Caco-2 (cell line): ENCODE results near the gene MLEC. TPM values are rescaled to one million over a fixed set of nuclear protein-coding genes. Genes with fewer than 3 reads are reported as not detected.

ENCODE experiments used
- BruUV-seq: library from RNA; stranded (reverse); fragments of 400-500 nt; replicated peaks from 2 replicates; lab custom pipeline; 2021; lab: Mats Ljungman, UMichigan
- CTCF ChIA-PET: fragments of 300-600 bp; sonication (Branson Sonifier 250); formaldehyde crosslinking; loops from one replicate; lab custom pipeline; 2022; ENCODE audit warnings: antibody characterized with exemption; lab: Charles Lee
- POLR2A ChIA-PET: fragments of 300-600 bp; sonication (Branson Sonifier 250); formaldehyde crosslinking; loops from one replicate; lab custom pipeline; 2022; ENCODE audit warnings: antibody characterized with exemption; lab: Charles Lee
- DNase-seq, 2 experiments: peaks; one replicate each; pipeline versions ENCODE4 v3.0.0 to v3.0.0-alpha.2; 2020 to 2022
- H3K27me3 ChIP-seq: replicated peaks from 2 replicates; pipeline ENCODE4 v1.6.0; 2011; ENCODE audit warnings: low read length; ENCODE audit not compliant: control insufficient read depth, insufficient read depth
- H3K36me3 ChIP-seq: 2 replicates; pipeline ENCODE4 v1.5.1; 2011; ENCODE audit warnings: low read length; ENCODE audit not compliant: control insufficient read depth, insufficient read depth
- H3K4me1 ChIP-seq: fragments of 250-450 bp; sonication (Bioruptor Pico); 2 replicates; pipeline ENCODE4 v1.5.1; 2020; ENCODE audit warnings: mild to moderate bottlenecking
- H3K4me3 ChIP-seq: 2 replicates; pipeline ENCODE4 v1.5.1; 2011; ENCODE audit warnings: low read depth, mild to moderate bottlenecking, control low read depth, low read length
- H3K9me3 ChIP-seq: fragments of 250-450 bp; sonication (Bioruptor Pico); 2 replicates; pipeline ENCODE4 v1.5.1; 2020; ENCODE audit warnings: mild to moderate bottlenecking, moderate library complexity
- H3K27ac Mint-ChIP-seq: one replicate; pipeline ENCODE4 v1.8.0; 2022; ENCODE audit warnings: mixed read lengths; ENCODE audit not compliant: unreplicated experiment
- H3K27me3 Mint-ChIP-seq: one replicate; pipeline ENCODE4 v1.8.0; 2022; ENCODE audit warnings: mixed read lengths; ENCODE audit not compliant: insufficient read depth, unreplicated experiment
- H3K36me3 Mint-ChIP-seq: one replicate; pipeline ENCODE4 v1.8.0; 2022; ENCODE audit warnings: mild to moderate bottlenecking, mixed read lengths; ENCODE audit not compliant: insufficient read depth, unreplicated experiment
- H3K4me1 Mint-ChIP-seq: one replicate; pipeline ENCODE4 v1.8.0; 2022; ENCODE audit warnings: low read depth, mixed read lengths; ENCODE audit not compliant: unreplicated experiment
- H3K4me3 Mint-ChIP-seq: one replicate; pipeline ENCODE4 v1.8.0; 2022; ENCODE audit warnings: mild to moderate bottlenecking, moderate library complexity, mixed read lengths; ENCODE audit not compliant: unreplicated experiment
- H3K9me3 Mint-ChIP-seq: one replicate; pipeline ENCODE4 v1.8.0; 2022; ENCODE audit warnings: mixed read lengths; ENCODE audit not compliant: unreplicated experiment
- CTCF ChIP-seq, 2 experiments: fragments of 200-600 bp in 1 of 2; IDR thresholded peaks; 1 replicate in 1 of 2; 2 replicates in 1 of 2; pipeline versions ENCODE4 v1.5.1 to v1.8.0; 2011 to 2022; ENCODE audit warnings: antibody characterized with exemption in 1 of 2, control low read depth in 1 of 2, inconsistent platforms in 1 of 2, low read depth in 1 of 2, low read length in 1 of 2, mild to moderate bottlenecking in 1 of 2, moderate library complexity in 1 of 2; ENCODE audit not compliant: insufficient read depth in 1 of 2, severe bottlenecking in 1 of 2, unreplicated experiment in 1 of 2
- intact Hi-C: fragments of 100-400 bp; cut with micrococcal nuclease; formaldehyde crosslinking; loops from one replicate; pipeline ENCODE4 v1.10.0; 2022; ENCODE audit not compliant: unreplicated experiment
- total RNA-seq: library from RNA; stranded (reverse); gene quantifications from 2 replicates; pipeline ENCODE4 v1.2.3, GENCODE V29; 2022

MLEC gene
- total RNA-seq, 1 experiment from 2014 or later = 150 TPM

GRCh38 chr12:120661432-120661831, 25.5 kb upstream of the MLEC start:
- peaks cover 6% of the 10 kb centered on the region for H3K4me1 Mint-ChIP-seq
- Histone ChIP-seq H3K9me3 (no peaks in the 10 kb centered on the region), H3K36me3 (no peaks in the 10 kb centered on the region), H3K4me3 (no peak overlapping the region), H3K4me1 (no peaks in the 10 kb centered on the region), H3K27me3 (no peaks in the 10 kb centered on the region; the same call in 1 of the 2 replicates)
- H3K27me3 Mint-ChIP-seq = no peaks in the 10 kb centered on the region
- CTCF ChIA-PET = no interaction called here
- H3K9me3 Mint-ChIP-seq = no peaks in the 10 kb centered on the region
- H3K36me3 Mint-ChIP-seq = no peaks in the 10 kb centered on the region
- intact Hi-C loops = no loop called here
- no TSS peak for BruUV-seq
- no peak overlapping the region for H3K27ac Mint-ChIP-seq
- no peak for TF ChIP-seq CTCF (IDR thresholded peaks at IDR 0.05; ENCODE audit: insufficient read depth in 1 of 2, low read depth in 1 of 2, low read length in 1 of 2, severe bottlenecking in 1 of 2, unreplicated experiment in 1 of 2)
- POLR2A ChIA-PET = no interaction called here
- DNase-seq = no peak
- no peak overlapping the region for H3K4me3 Mint-ChIP-seq

- Histone ChIP-seq H3K4me1 (no peaks in the 10 kb centered on the region), H3K27me3 (no peaks in the 10 kb centered on the region; the same call in 1 of the 2 replicates), H3K36me3 (no peaks in the 10 kb centered on the region), H3K9me3 (no peaks in the 10 kb centered on the region), H3K4me3 (no peak overlapping the region)
- no TSS peak for BruUV-seq
- no peaks in the 10 kb centered on the region for H3K27me3 Mint-ChIP-seq
- intact Hi-C loops = no loop called here
- no peak for TF ChIP-seq CTCF (IDR thresholded peaks at IDR 0.05; ENCODE audit: insufficient read depth in 1 of 2, low read depth in 1 of 2, low read length in 1 of 2, severe bottlenecking in 1 of 2, unreplicated experiment in 1 of 2)
- H3K4me1 Mint-ChIP-seq = peaks cover 6% of the 10 kb centered on the region
- no peak for DNase-seq
- no peak overlapping the region for H3K27ac Mint-ChIP-seq
- CTCF ChIA-PET = interaction anchor here (1.3 kb wide), 1 partner anchor 13 kb away, joined by 8 read pairs; no protein-coding TSS in a partner anchor
- H3K36me3 Mint-ChIP-seq = no peaks in the 10 kb centered on the region
- H3K4me3 Mint-ChIP-seq = no peak overlapping the region
- H3K9me3 Mint-ChIP-seq = no peaks in the 10 kb centered on the region
- POLR2A ChIA-PET = no interaction called here
Observed at GRCh38 chr12:120662879-120663278, 24.1 kb upstream of the MLEC start.

DNA sequence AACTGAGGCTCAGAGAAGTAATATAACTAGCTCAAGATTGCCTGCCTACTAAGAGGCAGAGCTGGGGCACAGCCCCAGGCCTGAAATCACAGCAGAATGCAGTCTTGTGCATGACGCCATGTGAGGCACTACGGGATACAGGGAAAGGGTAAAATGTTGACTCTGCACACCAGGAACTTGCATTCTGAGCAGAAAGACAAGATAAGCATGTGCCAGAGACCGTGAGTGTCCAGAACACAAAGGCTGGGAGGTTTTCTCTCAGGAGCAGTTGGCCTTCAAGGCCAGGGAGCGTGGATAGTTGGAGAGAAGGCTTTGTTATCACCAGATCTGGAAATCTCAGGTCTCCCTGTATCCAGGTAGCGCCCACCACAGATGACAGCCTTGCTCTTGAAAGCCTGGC, 23.2 kb upstream of the MLEC start:
- BruUV-seq = no TSS peak
- ChIA-PET POLR2A (no interaction called here), CTCF (interaction anchor here (0.6 to 1.3 kb wide), 2 partner anchors 14 to 52 kb away, joined by 8 read pairs; no protein-coding TSS in a partner anchor)
- Histone ChIP-seq H3K36me3 (no peaks in the 10 kb centered on the region), H3K4me3 (no peak overlapping the region), H3K4me1 (no peaks in the 10 kb centered on the region), H3K27me3 (no peaks in the 10 kb centered on the region; the same call in 1 of the 2 replicates), H3K9me3 (no peaks in the 10 kb centered on the region)
- no peaks in the 10 kb centered on the region for H3K27me3 Mint-ChIP-seq
- H3K36me3 Mint-ChIP-seq = no peaks in the 10 kb centered on the region
- peaks cover 6% of the 10 kb centered on the region for H3K4me1 Mint-ChIP-seq
- DNase-seq = no peak
- no peaks in the 10 kb centered on the region for H3K9me3 Mint-ChIP-seq
- TF ChIP-seq CTCF (IDR thresholded peaks at IDR 0.05; ENCODE audit: insufficient read depth in 1 of 2, low read depth in 1 of 2, low read length in 1 of 2, severe bottlenecking in 1 of 2, unreplicated experiment in 1 of 2) = no peak
- H3K4me3 Mint-ChIP-seq = no peak overlapping the region
- H3K27ac Mint-ChIP-seq = no peak overlapping the region
- intact Hi-C loops = no loop called here
